ENCODE measurements around the gene RNF225.
A peak's percentile ranks its signal among the peaks of the same experiment; 100 is the strongest.
"Not testable (repeated sequence)": the region's sequence is repeated elsewhere in the genome, so short reads cannot be mapped to it uniquely, and the experiment has no call there.

RNF225 gene

DNA sequence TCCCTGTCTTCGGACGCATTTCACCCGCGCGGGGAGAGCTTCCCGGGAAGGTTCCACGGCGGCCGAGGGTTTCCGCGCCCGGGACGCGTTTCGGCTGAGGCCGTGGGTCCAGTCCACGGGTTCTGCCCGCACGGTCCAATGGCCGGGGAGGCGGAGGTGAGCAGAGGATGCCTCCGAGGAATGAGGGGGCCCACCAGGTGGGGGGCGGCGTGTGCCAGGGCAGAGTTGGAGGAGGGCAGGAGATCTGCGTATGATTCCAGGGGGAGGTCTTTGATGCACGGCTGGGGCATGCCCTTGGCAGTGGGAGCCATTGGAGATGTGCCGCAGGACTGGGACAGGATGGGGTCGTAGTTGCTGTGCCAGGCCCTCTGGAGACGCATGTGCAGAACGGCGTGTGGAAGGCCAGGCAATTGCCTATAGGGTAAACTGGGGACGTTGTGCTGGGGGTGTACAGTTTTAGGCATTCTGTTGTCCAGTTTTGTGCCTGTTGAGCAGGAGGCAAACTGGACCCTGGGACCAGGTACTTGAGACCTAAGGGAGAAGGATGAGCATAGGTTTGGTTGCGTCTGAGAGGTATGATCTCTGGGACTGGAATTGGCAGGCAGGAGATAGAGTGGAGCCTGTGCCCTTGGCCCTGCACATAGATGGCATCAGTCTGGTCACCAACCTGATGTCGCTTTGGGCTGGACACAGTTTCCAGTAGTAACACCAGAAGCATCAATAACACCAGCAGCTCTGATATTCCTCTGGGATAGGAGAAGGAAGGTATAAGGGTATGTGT lies 13.7 kb downstream of the RNF225 start:
- peak; percentile 72 for DNase-seq (ENCODE audit: low spot score)

DNA sequence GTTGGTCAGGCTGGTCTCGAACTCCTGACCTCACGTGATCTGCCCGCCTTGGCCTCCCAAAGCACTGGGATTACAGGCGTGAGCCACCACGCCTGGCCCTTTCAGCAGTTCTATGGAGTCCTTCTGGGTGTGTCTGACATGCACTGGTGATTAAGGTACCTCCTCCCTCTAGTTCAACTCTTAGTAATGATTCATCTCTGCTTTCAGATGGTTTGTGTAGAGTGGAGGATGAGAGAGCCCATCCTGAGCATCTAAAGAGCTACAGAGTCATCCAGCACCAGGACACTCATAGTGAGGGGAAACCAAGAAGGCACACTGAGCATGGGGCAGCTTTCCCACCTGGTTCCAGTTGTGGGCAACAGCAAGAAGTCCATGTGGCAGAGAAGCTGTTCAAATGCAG lies 21.1 kb downstream of the RNF225 start:
- DNase-seq (ENCODE audit: low spot score) = no peak

DNA sequence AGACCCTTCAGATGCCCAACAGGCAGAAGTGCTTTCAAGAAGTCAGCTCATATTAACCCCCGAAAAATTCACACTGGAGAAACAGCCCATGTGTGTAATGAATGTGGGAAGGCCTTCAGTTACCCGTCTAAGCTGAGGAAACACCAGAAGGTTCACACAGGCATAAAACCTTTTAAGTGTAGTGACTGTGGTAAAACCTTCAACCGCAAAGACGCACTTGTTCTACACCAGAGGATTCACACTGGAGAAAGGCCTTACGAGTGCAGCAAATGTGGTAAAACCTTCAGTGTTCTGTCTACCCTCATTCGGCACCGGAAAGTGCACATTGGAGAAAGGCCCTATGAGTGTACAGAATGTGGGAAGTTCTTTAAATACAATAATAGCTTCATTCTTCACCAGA lies 21.6 kb downstream of the RNF225 start:
- no peak for DNase-seq (ENCODE audit: low spot score)

DNA sequence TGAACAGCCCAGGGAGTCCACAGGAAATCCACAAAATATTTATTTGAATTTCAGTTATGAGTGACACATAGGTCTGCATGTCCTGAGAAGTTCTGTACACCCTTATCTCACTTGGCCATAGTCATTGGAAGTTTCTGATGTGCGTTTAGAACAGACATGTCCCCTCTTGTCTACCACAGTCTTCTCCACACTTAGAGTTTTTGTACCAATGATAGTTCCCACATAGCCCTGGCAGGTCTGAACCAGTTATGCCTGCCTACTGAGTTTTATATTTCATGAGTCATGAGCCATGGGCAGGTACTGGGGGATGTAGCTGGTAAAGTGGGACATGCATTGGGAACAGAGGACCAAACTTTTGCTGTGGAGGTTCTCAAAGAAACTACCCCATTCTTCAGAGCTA lies 33.2 kb downstream of the RNF225 start:
- DNase-seq (ENCODE audit: low spot score) = no peak

DNA sequence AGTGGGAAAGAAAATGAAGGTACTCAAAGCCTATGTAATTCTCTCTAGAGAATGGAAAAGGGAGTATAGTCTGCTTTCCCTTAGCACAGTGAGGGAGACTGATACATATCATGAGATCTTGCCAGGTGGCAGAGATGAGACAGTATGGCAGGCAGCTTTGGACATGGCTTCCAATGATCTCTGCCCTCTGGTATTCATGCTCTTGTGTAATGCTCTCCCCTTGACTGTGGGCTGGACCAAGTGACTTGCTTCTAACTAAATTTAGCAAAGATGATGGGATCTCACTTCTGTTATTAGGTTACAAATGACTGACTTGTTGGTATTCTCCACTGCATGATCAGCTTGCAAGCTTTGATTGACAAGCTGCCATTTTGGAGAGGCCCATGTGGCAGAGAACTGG lies 34.3 kb downstream of the RNF225 start:
- no peak for DNase-seq (ENCODE audit: low spot score)

DNA sequence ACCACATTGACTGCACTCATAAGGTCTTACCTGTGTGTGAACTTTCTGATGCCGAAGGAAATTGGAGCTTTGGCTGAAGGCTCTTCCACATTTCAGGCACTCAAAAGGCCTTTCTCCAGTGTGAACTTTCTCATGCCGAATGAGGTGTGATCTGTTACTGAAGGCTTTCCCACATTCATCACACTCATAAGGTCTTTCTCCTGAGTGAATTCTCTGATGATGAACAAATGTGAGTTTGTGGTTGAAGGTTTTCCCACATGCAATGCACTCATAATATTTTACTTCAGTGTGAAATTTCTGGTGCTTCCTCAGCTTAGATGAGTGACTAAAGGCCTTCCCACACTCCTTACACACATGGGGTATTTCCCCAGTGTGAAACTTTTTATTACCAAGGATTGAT lies 38.8 kb downstream of the RNF225 start:
- no peak for DNase-seq (ENCODE audit: low spot score)

DNA sequence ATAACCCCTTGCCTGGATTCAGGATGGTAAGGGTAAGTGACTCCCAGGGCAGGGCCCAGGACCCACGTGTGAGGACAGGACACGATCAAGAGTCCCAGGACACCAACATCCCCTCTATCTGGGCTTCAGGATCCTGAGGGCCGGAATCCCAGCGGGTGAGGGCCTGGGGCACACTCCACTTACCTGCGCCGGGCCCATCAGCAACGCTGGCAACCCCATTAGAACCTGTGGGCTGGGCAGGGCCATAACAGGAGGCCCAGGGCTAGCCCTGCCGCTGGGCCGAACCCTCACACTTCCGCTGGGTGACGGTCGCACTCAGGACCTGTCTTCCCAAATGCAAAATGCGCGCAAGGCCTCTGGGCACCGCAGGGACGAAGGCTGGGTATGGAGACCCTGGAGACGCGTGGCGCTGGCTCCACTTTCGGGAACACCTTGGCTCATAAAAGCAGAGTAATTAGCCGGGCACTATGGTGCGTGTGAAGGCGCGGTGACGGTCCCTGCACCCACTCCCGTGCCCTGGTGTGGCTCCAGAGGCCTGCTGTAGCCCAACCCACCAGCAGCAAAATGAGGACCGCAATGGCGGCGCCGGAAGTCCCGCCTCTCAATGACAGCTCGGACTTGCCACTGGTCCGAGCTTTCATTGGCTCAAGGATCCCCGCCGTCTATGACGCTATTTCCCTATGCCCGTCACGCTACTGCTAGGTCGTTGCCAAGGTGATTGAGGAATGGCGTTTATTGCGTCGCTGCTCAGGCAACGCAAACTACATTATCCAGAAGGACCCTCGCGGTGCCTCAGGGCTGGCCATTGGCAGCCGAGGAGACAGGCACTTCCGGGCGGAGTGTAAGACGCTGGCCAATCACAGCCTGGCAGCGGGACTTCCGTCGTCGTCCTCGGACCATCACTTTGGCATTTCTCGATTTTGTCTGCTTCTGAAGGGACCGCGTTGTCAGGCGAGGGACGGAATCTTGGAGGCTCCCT lies 44.4 kb downstream of the RNF225 start, which contains the start of gene ZNF132:
ZNF132 (minus strand) TSS at position 578 of the 979 bp plus-strand sequence; CDS start at position 246, 332 bp downstream.
- DNase-seq (ENCODE audit: low spot score) = peak; percentile 88

DNA sequence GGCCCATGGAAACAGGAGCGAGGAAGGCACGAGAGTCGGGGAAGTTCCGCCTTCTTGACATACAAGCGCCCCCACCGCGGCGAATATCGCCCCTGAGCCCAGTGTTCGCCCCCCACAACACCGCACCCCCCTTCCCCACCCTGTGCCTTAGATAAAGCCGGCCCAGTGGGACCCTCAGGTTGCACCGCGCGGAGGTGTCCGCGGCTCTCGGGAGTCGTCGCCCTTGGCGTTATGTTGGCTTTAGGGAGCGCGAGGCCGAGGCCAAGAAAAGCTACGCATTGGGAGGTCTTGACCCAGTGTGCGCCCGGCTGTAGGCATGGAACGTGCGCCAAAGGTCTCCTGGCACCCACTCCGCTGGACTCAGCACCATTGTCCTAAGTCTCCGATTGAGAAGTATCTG lies 45.1 kb downstream of the RNF225 start:
- peak; percentile 43 for DNase-seq (ENCODE audit: low spot score)

DNA sequence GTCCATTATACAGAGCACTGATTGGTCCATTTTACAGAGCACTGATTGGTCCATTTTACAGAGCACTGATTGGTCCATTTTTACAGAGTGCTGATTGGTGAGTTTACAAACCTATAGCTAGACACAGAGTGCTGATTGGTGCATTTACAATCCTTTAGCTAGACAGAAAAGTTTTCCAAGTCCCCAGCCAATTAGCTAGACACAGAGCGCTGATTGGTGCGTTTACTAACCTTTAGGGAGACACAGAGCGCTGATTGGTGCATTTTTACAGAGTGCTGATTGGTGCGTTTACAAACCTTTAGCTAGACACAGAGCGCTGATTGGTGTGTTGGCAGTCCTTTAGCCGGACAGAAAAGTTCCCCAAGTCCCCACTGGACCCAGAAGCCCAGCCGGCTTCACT lies 47.5 kb downstream of the RNF225 start:
- DNase-seq (ENCODE audit: low spot score) = not testable (repeated sequence)

Measured in D341Med (cell line).